GM12801 (cell line): Measurements from ENCODE around the gene MACO1.

Experiments
- TF ChIP-seq, protein P1 (sequence below): IDR thresholded peaks from one replicate; pipeline ENCODE4 v1.5.1; 2011; ENCODE audit warnings: control low read depth; ENCODE audit not compliant: insufficient read length; ENCODE audit errors: extremely low read depth

MACO1 gene

DNA sequence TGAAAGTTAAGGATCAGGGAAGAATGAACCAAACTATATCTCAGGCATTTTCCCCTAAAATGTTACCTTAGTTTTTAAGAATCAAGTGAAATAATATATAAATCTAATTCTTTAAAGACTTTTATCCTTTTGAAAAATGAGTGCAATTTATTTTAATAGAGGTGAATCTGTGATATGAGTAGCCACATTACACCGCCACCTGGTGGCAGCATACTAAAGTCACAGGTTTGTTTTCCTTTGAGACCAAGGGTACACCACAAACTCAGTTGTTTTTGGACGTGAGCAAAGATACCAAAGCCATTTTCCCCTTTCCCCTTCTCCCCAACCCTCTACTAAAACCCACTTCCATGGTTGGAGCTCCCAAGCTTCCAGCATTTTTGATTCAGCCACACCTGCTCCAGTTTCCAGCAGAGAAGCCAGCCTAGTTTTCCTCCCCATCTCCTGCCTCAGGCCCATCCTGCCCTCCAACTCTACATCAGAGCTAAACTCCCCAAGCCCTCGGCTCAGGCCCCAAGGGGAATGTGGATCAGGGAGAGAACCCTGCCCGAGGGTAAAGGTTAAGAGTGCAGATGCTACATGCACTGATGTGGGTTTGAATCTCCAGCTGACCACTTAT is 89.9 kb downstream of the MACO1 start:
- TF ChIP-seq, protein P1, sequence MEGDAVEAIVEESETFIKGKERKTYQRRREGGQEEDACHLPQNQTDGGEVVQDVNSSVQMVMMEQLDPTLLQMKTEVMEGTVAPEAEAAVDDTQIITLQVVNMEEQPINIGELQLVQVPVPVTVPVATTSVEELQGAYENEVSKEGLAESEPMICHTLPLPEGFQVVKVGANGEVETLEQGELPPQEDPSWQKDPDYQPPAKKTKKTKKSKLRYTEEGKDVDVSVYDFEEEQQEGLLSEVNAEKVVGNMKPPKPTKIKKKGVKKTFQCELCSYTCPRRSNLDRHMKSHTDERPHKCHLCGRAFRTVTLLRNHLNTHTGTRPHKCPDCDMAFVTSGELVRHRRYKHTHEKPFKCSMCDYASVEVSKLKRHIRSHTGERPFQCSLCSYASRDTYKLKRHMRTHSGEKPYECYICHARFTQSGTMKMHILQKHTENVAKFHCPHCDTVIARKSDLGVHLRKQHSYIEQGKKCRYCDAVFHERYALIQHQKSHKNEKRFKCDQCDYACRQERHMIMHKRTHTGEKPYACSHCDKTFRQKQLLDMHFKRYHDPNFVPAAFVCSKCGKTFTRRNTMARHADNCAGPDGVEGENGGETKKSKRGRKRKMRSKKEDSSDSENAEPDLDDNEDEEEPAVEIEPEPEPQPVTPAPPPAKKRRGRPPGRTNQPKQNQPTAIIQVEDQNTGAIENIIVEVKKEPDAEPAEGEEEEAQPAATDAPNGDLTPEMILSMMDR = no peak

DNA sequence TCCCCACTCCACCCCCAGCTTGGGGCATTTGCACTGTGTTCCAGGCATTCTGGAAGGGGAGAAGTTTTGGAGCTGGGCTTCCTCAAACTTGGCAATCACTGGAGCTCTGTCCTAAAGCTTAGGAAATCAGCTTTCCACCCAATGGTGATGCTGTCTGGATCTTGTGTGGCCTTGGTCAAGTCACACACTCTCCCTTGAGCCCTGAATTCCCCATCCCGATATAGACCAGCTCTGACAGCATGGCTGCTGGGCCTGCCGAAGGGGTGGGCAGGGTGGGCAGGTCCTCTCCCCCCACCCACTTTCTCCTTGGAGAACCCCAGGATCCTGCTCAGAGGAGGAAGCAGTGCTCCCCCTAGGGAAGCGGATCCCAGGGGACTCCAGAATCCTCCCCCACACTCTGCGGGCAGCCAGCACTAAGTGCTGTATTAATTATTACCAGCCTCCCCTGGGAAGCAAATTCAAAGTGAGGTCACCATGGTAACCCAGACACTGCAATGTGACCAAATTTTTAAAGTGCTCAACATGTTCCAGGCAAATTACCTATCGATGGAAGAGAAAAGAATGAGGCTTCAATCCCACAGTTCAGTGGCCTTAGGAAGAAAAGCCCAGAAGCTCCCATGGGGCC is 91.4 kb downstream of the MACO1 start:
- TF ChIP-seq, protein P1 = no peak

DNA sequence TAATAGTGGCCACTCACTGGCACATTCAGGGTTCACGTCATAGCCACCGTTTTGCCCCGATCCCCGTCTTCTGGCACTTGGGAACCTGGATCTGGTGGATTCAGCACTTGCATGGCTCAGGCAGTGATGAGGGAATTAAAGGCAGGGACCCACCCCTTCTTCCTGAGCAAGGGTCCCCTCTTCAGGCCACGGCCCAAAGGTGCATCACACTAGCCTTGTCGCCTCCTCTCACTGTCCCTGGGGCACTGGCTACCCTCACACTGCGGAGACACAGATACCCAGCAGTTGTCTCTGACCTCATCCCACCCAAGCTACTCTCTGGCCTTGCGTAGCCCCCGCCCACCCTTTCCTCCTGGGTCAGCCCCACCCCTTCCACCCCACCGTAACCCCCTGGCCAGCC is 92.8 kb downstream of the MACO1 start:
- TF ChIP-seq, protein P1 = no peak

DNA sequence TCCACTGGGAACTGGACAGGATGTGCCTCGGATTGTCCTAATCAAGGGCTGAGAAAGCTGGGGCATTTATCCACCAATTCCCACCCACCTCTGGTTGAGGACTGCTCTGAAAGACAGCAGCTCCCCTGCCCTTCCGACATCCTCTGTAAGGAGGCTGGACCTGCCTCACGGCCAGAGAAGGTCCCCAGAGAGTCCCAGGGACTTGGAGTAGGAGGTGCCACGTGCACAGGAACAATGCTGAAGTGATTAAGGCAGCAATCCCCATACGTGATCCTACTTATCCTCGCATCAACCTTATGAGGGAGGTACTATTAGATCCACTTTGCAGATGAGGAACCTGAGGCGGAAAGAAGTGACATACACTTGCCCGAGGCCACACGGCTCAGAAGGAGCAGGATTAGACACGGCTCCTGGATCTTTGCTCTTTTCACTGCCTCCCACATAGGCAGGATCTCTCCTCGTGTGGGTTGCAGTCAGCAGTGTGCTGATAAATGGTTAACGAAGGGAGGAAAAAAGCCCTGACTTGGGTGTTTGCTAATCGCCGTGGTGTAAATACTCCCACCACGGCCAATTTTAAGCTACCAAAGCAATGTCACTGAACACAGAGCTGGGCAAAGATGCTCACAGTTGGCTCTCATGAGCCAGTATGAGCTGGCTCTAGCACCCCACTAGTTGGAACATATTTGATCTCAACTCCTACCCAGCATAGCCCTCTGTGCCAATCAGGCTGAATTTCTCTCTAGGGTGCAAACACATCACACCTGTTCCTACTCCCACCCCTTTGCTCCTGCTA is 94.1 kb downstream of the MACO1 start:
- TF ChIP-seq, protein P1 = no peak

DNA sequence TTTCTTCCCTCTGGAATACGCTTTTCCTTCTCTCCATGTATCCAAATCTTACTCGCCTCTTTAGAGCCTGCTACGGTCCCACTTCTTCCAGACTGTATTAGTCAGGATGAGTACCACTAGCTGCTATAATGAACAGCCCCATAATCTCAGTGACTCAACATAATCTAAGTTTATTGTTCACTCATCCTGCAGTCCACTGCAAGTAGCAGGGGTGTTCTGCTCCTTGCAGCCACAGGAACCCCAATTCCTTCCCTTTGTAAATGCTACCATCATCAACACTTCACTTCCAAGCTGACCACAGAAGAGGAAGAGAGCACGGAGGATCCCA is 94.6 kb downstream of the MACO1 start:
- TF ChIP-seq, protein P1 = no peak

DNA sequence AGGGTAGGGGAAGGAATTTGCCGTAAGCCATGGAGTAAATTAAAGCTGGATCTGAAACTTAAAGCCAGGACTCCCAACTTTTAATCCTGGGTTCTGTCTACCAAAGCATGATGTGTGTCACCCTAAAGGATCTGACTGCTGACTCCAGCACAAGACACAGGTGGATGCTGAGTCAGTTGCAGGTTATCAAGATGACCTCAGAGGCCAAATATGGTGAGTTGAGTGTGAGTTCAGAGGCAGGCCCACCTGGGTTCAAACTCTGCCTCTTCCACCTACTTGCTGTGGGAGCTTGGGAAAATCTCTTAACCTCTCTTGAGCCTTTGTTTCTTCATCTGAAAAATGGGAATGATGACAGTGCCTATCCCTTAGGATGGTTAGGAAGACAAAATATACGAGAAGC is 96.1 kb downstream of the MACO1 start:
- TF ChIP-seq, protein P1 = no peak

DNA sequence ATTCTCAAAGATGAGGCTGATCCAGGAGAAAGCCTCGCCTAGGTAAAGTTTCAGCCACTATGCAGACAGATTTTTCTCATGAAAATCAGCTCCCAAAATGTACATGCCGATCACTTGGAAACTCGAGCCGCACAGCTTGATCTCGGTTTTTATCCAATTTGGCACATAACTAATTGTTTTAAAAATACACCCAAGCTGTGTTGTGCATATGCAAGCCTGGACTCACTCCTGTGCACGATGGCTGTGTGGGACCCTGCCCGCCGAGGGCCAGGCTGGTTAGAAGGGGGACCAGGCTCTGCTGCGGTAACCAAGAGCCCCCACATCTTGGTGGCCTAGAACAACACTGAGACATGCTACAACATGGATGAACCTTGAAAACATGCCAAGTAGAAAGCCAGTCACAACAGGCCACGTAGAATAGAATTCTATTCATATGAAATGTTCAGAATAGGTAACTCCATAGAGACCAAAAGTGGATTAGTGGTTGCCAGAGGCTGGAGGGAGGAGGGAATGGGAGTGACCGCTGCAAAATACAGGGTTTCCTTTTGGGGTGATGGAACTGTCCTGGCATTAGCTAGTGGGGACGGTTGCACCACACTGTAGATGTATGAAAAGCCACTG is 96.6 kb downstream of the MACO1 start:
- TF ChIP-seq, protein P1 = no peak
